OCI-LY7 (cell line): ENCODE results near the gene SCYGR1.

Experiments used
- EZH2phosphoT487 ChIP-seq: fragments of 200-600 bp; sonication (generic); IDR thresholded peaks from 2 replicates; pipeline ENCODE4 v1.6.1; 2018; ENCODE audit warnings: low read depth, borderline replicate concordance, mild to moderate bottlenecking, mixed run types, antibody characterized with exemption, low read length, moderate library complexity, mixed read lengths
- TF ChIP-seq, protein P1 (sequence below): fragments of 200-600 bp; sonication (generic); conservative IDR thresholded peaks from 2 replicates; pipeline ENCODE4 v1.5.1; 2014; ENCODE audit warnings: mild to moderate bottlenecking, antibody characterized with exemption, low read length, moderate library complexity, mixed read lengths

- TF ChIP-seq, protein P1, sequence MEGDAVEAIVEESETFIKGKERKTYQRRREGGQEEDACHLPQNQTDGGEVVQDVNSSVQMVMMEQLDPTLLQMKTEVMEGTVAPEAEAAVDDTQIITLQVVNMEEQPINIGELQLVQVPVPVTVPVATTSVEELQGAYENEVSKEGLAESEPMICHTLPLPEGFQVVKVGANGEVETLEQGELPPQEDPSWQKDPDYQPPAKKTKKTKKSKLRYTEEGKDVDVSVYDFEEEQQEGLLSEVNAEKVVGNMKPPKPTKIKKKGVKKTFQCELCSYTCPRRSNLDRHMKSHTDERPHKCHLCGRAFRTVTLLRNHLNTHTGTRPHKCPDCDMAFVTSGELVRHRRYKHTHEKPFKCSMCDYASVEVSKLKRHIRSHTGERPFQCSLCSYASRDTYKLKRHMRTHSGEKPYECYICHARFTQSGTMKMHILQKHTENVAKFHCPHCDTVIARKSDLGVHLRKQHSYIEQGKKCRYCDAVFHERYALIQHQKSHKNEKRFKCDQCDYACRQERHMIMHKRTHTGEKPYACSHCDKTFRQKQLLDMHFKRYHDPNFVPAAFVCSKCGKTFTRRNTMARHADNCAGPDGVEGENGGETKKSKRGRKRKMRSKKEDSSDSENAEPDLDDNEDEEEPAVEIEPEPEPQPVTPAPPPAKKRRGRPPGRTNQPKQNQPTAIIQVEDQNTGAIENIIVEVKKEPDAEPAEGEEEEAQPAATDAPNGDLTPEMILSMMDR = no peak
- TF ChIP-seq EZH2phosphoT487 = no peak
Measured at GRCh38 chr2:227374158-227374557, 13.6 kb downstream of the SCYGR1 start.
